ENCODE results near the gene SOX9. TPM values are rescaled to one million over a fixed set of nuclear protein-coding genes. Genes with fewer than 3 reads are reported as not detected.
"Not testable (repeated sequence)": the region's sequence is repeated elsewhere in the genome, so short reads cannot be mapped to it uniquely, and the experiment has no call there.

The SOX9 gene
- total and polyA plus RNA-seq, 3 donors from 2014 or later, result 80.0 to 240 (median 166) TPM

DNA sequence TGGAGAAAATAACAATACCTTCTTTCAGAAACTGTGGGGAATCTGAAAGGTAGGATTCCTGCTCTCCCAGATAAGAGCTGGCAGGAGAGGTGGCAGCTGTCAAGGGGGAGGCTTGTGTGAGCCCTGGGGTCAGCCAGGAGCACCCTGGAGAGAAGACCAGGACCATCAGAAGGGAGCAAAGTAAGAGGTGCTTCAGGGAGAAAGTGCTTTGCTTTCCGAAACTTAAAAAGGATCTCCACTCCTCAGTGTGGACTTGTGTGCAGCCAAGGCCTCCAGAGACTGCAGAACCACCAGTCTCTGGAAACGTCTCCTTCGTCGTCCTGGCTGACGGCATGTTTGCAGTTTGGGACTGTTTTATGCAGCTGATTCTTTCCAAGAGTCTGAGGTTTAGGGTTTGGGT, 13.7 kb upstream of the SOX9 start:
- Histone ChIP-seq H3K36me3 (ENCODE audit: low read depth, missing control alignments) (no peaks in the 10 kb centered on the region), H3K27ac (peak overlapping the region; percentile 24 to 44), H3K9me3 (no peaks in the 10 kb centered on the region), H3K4me1 (peaks cover 24% of the 10 kb centered on the region), H3K27me3 (no peaks in the 10 kb centered on the region), H3K4me3 (no peak overlapping the region)
- no peak for DNase-seq
- intact Hi-C loops (cut with DNase I; ENCODE audit: low total_unique reads), result no loop called here
- 48 to 56% methylated on average over 5 of the region's 5 CpGs for WGBS, 2 donors
- TF ChIP-seq, protein P1, sequence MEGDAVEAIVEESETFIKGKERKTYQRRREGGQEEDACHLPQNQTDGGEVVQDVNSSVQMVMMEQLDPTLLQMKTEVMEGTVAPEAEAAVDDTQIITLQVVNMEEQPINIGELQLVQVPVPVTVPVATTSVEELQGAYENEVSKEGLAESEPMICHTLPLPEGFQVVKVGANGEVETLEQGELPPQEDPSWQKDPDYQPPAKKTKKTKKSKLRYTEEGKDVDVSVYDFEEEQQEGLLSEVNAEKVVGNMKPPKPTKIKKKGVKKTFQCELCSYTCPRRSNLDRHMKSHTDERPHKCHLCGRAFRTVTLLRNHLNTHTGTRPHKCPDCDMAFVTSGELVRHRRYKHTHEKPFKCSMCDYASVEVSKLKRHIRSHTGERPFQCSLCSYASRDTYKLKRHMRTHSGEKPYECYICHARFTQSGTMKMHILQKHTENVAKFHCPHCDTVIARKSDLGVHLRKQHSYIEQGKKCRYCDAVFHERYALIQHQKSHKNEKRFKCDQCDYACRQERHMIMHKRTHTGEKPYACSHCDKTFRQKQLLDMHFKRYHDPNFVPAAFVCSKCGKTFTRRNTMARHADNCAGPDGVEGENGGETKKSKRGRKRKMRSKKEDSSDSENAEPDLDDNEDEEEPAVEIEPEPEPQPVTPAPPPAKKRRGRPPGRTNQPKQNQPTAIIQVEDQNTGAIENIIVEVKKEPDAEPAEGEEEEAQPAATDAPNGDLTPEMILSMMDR (IDR thresholded peaks at IDR 0.05), result no peak
- TF ChIP-seq POLR2A (IDR thresholded peaks at IDR 0.05), result no peak

DNA sequence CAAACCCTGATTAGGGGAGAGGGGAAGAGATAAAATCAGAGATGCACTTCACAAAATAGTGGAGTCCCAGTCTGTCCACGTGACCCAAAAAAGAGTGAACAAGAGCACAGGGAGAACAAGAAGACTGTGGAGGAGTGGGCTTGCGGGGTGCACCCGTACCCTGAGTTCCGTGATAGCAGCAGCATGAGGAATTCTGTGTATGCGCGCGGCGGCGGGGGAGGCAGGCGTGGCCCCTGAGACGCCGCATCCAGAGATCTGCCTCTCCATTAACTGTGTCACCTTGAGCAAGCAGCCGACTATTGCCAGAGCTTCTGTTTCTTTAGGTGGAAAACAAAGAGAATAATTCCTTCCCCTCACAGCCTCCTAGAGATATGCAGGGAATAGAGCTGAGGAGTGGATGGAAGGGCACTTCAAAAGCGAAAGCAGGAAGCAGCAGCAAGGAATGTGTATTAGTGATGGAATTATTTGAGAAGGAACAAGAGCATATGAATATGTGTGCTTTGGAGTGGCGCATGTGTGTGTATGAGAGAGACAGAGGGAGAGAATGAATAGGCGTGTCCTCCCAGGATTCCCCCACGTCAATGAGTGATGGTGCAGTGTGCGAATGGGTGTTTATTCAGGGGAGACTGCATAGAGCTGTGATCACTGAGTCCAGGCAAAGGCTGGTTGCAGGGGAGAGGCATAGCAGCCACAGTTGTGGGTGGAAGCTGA, 10.4 kb upstream of the SOX9 start:
- Histone ChIP-seq H3K36me3 (ENCODE audit: low read depth, missing control alignments) (no peaks in the 10 kb centered on the region), H3K27me3 (no peaks in the 10 kb centered on the region), H3K9me3 (no peaks in the 10 kb centered on the region), H3K4me1 (peaks cover 15% of the 10 kb centered on the region), H3K4me3 (peak overlapping the region in 1 of 2 donors; percentile 10), H3K27ac (peak overlapping the region; percentile 45 to 59)
- TF ChIP-seq, protein P1 (IDR thresholded peaks at IDR 0.05), result no peak
- TF ChIP-seq POLR2A (IDR thresholded peaks at IDR 0.05), result no peak
- 24 to 35% methylated on average over 18 of the region's 18 CpGs for WGBS, 2 donors
- peak; percentile 58 for DNase-seq
- intact Hi-C loops (cut with DNase I; ENCODE audit: low total_unique reads), result loop anchor here (10.0 kb wide), 1 partner anchor 636 kb away; no protein-coding TSS in a partner anchor

DNA sequence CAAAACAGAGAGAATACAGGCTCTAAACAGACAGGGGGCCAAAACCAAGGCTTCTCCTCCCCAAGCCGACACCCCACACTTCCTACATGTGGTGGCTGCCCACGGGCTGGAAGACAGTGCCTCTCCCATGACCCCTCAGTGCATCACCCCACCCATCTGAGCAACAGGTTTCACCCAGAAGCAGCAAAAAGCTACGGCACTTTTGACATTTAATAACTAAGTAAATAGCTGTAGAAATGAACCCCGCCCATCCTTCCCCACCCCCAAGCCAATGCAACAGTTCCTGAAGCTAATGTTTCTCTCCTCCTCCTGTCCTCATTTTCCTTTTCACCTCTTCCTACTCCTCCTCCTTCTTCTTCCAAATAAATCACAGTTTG, 9.9 kb upstream of the SOX9 start:
- TF ChIP-seq, protein P1 (IDR thresholded peaks at IDR 0.05), result no peak
- no peak for TF ChIP-seq POLR2A (IDR thresholded peaks at IDR 0.05)
- no peaks in the 10 kb centered on the region for H3K27me3 ChIP-seq
- no peak overlapping the region for H3K4me3 ChIP-seq
- H3K9me3 ChIP-seq, result no peaks in the 10 kb centered on the region
- intact Hi-C loops (cut with DNase I; ENCODE audit: low total_unique reads), result loop anchor here (10.0 kb wide), 1 partner anchor 636 kb away; no protein-coding TSS in a partner anchor
- 17 to 26% methylated on average over 4 of the region's 4 CpGs for WGBS, 2 donors
- no peaks in the 10 kb centered on the region for H3K36me3 ChIP-seq (ENCODE audit: low read depth, missing control alignments)
- DNase-seq, result peak; percentile 61
- peak overlapping the region; percentile 45 to 59 for H3K27ac ChIP-seq
- H3K4me1 ChIP-seq, result peaks cover 20% of the 10 kb centered on the region

DNA sequence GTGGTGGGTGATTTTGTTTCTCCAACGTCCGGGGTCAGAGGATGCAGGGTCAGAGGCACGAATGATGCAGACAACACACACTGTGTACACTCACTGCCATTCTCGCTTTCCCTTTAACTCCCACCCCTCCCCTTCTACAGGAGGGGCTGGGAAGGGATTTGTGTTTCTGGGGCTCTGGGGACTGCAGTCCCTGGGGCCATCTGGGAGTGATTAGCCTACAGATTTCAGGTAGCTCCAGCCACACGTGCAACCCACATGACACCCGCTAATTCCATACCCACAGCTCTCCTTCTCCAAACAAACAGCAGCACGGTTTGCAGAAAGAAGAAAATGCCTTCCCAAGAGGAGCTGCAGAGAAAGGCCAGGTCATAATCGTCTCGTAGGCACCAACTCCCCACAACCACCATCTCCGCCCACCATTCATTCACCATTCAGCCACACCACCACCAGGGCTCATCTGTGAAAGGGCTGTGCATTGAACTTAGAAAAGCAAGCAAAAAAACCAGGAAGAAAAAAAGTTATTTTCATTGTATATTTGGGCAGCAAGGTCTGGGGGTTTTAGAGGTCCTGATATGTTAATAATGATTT, 9.4 kb upstream of the SOX9 start:
- Histone ChIP-seq H3K9me3 (no peaks in the 10 kb centered on the region), H3K36me3 (ENCODE audit: low read depth, missing control alignments) (no peaks in the 10 kb centered on the region), H3K4me1 (peaks cover 21% of the 10 kb centered on the region), H3K27me3 (no peaks in the 10 kb centered on the region), H3K27ac (peak overlapping the region; percentile 45 to 59), H3K4me3 (no peak overlapping the region)
- WGBS, 2 donors, result 33 to 41% methylated on average over 10 of the region's 10 CpGs
- DNase-seq, result no peak
- intact Hi-C loops (cut with DNase I; ENCODE audit: low total_unique reads), result loop anchor here (10.0 kb wide), 1 partner anchor 637 kb away; no protein-coding TSS in a partner anchor
- no peak for TF ChIP-seq POLR2A (IDR thresholded peaks at IDR 0.05)
- TF ChIP-seq, protein P1 (IDR thresholded peaks at IDR 0.05), result no peak

DNA sequence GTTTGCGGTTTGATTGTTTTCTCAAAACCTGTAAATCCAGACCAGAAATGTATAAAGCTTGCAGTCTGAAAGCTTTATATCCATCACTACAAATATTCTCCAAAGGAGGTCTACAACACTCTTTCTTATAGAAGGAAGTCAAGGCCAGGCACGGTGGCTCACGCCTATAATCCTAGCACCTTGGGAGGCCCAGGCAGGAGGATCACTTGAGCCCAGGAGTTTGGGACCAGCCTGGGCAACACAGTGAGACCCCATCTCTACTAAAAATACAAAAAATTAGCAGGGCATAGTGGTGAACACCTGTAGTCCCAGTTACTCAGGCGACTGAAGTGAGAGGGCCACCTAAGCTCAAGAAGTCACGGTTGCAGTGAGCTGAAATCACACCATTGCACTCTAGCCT, 8.9 kb upstream of the SOX9 start:
- intact Hi-C loops (cut with DNase I; ENCODE audit: low total_unique reads), result loop anchor here (10.0 kb wide), 1 partner anchor 637 kb away; no protein-coding TSS in a partner anchor
- H3K9me3 ChIP-seq; H3K36me3 ChIP-seq (ENCODE audit: low read depth, missing control alignments); DNase-seq; H3K4me3 ChIP-seq; H3K27me3 ChIP-seq: not testable (repeated sequence)
- 90 to 96% methylated on average over 5 of the region's 5 CpGs for WGBS, 2 donors
- Histone ChIP-seq H3K27ac (peak overlapping the region in 1 of 2 donors; percentile 24), H3K4me1 (peaks cover 21% of the 10 kb centered on the region)

Data from testis (tissue), 3 donors.